ENCODE results near the gene OGT. TPM values are rescaled to one million over a fixed set of nuclear protein-coding genes. Genes with fewer than 3 reads are reported as not detected.
"Not testable (repeated sequence)": the region's sequence is repeated elsewhere in the genome, so short reads cannot be mapped to it uniquely, and the experiment has no call there.

OGT gene
- total RNA-seq, 1 donor, result 200 TPM

GRCh38 chrX:71549986-71550385 lies 17.1 kb downstream of the OGT start:
- no peak for TF ChIP-seq CTCF (IDR thresholded peaks at IDR 0.05; ENCODE audit: extremely low read depth, low read depth, low read length)

GRCh38 chrX:71550578-71550977 lies 17.7 kb downstream of the OGT start:
- peaks cover 32% of the 10 kb centered on the region for H3K36me3 ChIP-seq (ENCODE audit: insufficient read depth, low read length)
- no peak overlapping the region for H3K27ac ChIP-seq (ENCODE audit: low read depth, low read length)
- H3K4me3 ChIP-seq (ENCODE audit: insufficient read depth, low read length), result no peak overlapping the region
- H3K4me2 ChIP-seq (ENCODE audit: insufficient read depth, low read length), result no peak overlapping the region
- no peaks in the 10 kb centered on the region for H3K9me3 ChIP-seq (ENCODE audit: low read depth, low read length)
- no peak overlapping the region for H2AFZ ChIP-seq (ENCODE audit: low read length)
- H3K27me3 ChIP-seq (ENCODE audit: insufficient read depth, low read length), result no peaks in the 10 kb centered on the region
- H3K79me2 ChIP-seq (ENCODE audit: insufficient read depth, low read length), result peaks cover 53% of the 10 kb centered on the region
- no peak for DNase-seq (ENCODE audit: insufficient read length, low spot score, missing footprints)
- peaks cover 25% of the 10 kb centered on the region for H4K20me1 ChIP-seq (ENCODE audit: insufficient read depth, low read length)
- no peak for TF ChIP-seq CTCF (IDR thresholded peaks at IDR 0.05; ENCODE audit: extremely low read depth, low read depth, low read length)
- no peaks in the 10 kb centered on the region for H3K4me1 ChIP-seq (ENCODE audit: insufficient read depth, low read length)

More at GRCh38 chrX:71549986-71550385, 17.1 kb downstream of the OGT start:
- Histone ChIP-seq H3K36me3 (ENCODE audit: insufficient read depth, low read length) (peaks cover 35% of the 10 kb centered on the region), H4K20me1 (ENCODE audit: insufficient read depth, low read length) (peaks cover 22% of the 10 kb centered on the region), H3K79me2 (ENCODE audit: insufficient read depth, low read length) (peaks cover 59% of the 10 kb centered on the region), H3K4me2 (ENCODE audit: insufficient read depth, low read length) (no peak overlapping the region), H3K4me3 (ENCODE audit: insufficient read depth, low read length) (no peak overlapping the region), H3K27ac (ENCODE audit: low read depth, low read length) (no peak overlapping the region), H3K9me3 (ENCODE audit: low read depth, low read length) (no peaks in the 10 kb centered on the region), H2AFZ (ENCODE audit: low read length) (no peak overlapping the region), H3K4me1 (ENCODE audit: insufficient read depth, low read length) (no peaks in the 10 kb centered on the region), H3K27me3 (ENCODE audit: insufficient read depth, low read length) (no peaks in the 10 kb centered on the region)
- DNase-seq (ENCODE audit: insufficient read length, low spot score, missing footprints), result no peak

GRCh38 chrX:71556036-71556435 lies 23.1 kb downstream of the OGT start:
- Histone ChIP-seq H3K4me2 (ENCODE audit: insufficient read depth, low read length) (no peak overlapping the region), H3K4me3 (ENCODE audit: insufficient read depth, low read length) (no peak overlapping the region), H2AFZ (ENCODE audit: low read length) (no peak overlapping the region), H3K27ac (ENCODE audit: low read depth, low read length) (no peak overlapping the region), H3K36me3 (ENCODE audit: insufficient read depth, low read length) (peaks cover 41% of the 10 kb centered on the region), H4K20me1 (ENCODE audit: insufficient read depth, low read length) (peaks cover 11% of the 10 kb centered on the region), H3K27me3 (ENCODE audit: insufficient read depth, low read length) (no peaks in the 10 kb centered on the region), H3K9me3 (ENCODE audit: low read depth, low read length) (no peaks in the 10 kb centered on the region), H3K4me1 (ENCODE audit: insufficient read depth, low read length) (no peaks in the 10 kb centered on the region), H3K79me2 (ENCODE audit: insufficient read depth, low read length) (peaks cover 9% of the 10 kb centered on the region)
- TF ChIP-seq CTCF (IDR thresholded peaks at IDR 0.05; ENCODE audit: extremely low read depth, low read depth, low read length), result no peak
- no peak for DNase-seq (ENCODE audit: insufficient read length, low spot score, missing footprints)

- Histone ChIP-seq H3K4me2 (ENCODE audit: insufficient read depth, low read length) (no peak overlapping the region), H3K4me3 (ENCODE audit: insufficient read depth, low read length) (no peak overlapping the region), H4K20me1 (ENCODE audit: insufficient read depth, low read length) (peaks cover 11% of the 10 kb centered on the region), H3K4me1 (ENCODE audit: insufficient read depth, low read length) (no peaks in the 10 kb centered on the region), H3K9me3 (ENCODE audit: low read depth, low read length) (no peaks in the 10 kb centered on the region), H3K79me2 (ENCODE audit: insufficient read depth, low read length) (peaks cover 5% of the 10 kb centered on the region), H3K27ac (ENCODE audit: low read depth, low read length) (no peak overlapping the region), H3K27me3 (ENCODE audit: insufficient read depth, low read length) (no peaks in the 10 kb centered on the region), H2AFZ (ENCODE audit: low read length) (no peak overlapping the region), H3K36me3 (ENCODE audit: insufficient read depth, low read length) (peaks cover 63% of the 10 kb centered on the region)
- no peak for DNase-seq (ENCODE audit: insufficient read length, low spot score, missing footprints)
- no peak for TF ChIP-seq CTCF (IDR thresholded peaks at IDR 0.05; ENCODE audit: extremely low read depth, low read depth, low read length)
These were observed 26.0 kb downstream of the OGT start for GRCh38 chrX:71558920-71559319.

- DNase-seq (ENCODE audit: insufficient read length, low spot score, missing footprints), result not testable (repeated sequence)
These were observed 26.9 kb downstream of the OGT start for GRCh38 chrX:71559773-71560172.

More at GRCh38 chrX:71559773-71560172, 26.9 kb downstream of the OGT start:
- not testable (repeated sequence) for H3K4me2 ChIP-seq (ENCODE audit: insufficient read depth, low read length); H3K9me3 ChIP-seq (ENCODE audit: low read depth, low read length); H3K27me3 ChIP-seq (ENCODE audit: insufficient read depth, low read length); H3K27ac ChIP-seq (ENCODE audit: low read depth, low read length); H3K4me3 ChIP-seq (ENCODE audit: insufficient read depth, low read length); H3K4me1 ChIP-seq (ENCODE audit: insufficient read depth, low read length); H2AFZ ChIP-seq (ENCODE audit: low read length); H3K79me2 ChIP-seq (ENCODE audit: insufficient read depth, low read length)
- Histone ChIP-seq H3K36me3 (ENCODE audit: insufficient read depth, low read length) (peaks cover 70% of the 10 kb centered on the region), H4K20me1 (ENCODE audit: insufficient read depth, low read length) (peaks cover 12% of the 10 kb centered on the region)
